SKM-1 treated with dmso at 0.1 percent for 144 hours (cell line): Measurements from ENCODE around the gene LGALS9.

ENCODE experiments used
- DNase-seq: peaks from one replicate; lab custom pipeline; 2025; ENCODE audit not compliant: unreplicated experiment; lab: John Stamatoyannopoulos, UW

Gene LGALS9

GRCh38 chr17:27602721-27603420 lies 28.1 kb upstream of the LGALS9 start:
- peak; percentile 16 for DNase-seq

- DNase-seq, result no peak
These were observed 27.6 kb upstream of the LGALS9 start for GRCh38 chr17:27603421-27603770.

DNA sequence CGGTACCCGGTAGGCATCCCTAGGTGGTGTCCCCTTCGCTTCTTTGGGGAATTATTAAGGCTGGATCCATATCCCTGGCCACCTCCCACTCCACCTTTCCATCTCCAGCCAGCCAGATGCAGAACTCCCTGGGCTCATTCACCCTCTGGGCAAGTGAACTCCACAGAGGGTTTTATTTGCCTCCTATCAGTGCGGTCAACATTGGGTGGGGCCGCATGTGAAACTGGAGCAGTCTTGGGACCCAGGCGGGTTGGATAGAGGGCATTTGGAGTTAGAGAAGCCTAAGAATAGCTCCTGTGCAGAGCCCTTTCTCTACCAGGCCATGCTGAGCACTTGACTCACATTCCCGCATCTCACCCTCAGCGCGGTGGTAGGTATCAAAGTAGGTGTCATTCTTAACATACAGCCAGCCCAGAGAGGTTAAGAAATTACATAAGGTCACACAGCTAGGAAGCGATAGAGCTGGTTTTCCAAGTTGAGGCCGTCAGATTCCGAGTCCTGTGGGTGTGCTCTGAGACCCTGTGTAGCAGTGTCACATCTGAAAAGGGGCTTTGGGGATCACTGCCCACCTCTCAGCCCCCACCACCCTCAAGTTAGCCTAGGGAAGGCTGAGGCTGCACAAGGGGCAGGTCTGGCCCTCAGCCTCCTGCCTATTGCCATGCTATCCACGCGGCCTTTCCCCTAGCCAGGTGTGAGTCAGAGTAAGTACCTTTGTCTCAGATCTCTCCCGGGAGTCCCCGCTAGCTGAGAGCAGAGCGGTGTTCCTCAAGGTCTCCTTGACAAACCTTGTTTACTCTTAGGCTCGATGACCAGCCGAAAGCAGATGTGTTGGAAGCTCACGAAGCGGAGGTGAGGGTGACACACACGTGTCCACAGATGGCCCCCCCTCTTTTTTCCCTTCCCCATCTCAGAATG lies 26.9 kb upstream of the LGALS9 start:
- no peak for DNase-seq

DNA sequence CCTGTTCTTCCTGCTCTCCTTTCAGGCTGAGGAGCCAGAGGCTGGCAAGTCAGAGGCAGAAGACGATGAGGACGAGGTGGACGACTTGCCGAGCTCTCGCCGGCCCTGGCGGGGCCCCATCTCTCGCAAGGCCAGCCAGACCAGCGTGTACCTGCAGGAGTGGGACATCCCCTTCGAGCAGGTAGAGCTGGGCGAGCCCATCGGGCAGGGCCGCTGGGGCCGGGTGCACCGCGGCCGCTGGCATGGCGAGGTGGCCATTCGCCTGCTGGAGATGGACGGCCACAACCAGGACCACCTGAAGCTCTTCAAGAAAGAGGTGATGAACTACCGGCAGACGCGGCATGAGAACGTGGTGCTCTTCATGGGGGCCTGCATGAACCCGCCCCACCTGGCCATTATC lies 25.6 kb upstream of the LGALS9 start:
- no peak for DNase-seq

DNA sequence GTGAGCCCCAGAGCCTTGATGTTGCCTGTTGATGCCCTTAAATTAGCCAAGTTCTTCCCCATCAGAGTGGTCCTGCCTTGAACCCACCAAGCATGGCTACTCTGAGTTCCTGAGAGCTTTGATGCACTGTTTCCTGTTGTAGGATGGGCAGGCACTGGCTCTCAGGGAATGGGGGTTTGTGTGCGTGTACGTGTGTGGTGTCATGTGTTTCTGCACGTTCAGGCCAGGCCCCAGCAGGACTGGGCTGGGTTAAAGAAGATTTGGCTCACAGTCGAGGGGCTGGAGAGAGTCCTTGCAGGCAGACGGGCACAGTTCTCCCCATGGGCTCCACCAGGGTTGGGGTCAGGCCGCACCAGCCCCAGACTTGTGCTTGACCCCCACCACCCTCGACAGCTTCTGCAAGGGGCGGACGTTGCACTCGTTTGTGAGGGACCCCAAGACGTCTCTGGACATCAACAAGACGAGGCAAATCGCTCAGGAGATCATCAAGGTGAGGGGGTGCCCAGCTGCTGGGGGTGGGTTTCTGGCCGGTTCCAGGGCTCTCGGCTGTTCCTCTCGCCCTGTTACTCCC lies 23.4 kb upstream of the LGALS9 start:
- DNase-seq, result no peak

DNA sequence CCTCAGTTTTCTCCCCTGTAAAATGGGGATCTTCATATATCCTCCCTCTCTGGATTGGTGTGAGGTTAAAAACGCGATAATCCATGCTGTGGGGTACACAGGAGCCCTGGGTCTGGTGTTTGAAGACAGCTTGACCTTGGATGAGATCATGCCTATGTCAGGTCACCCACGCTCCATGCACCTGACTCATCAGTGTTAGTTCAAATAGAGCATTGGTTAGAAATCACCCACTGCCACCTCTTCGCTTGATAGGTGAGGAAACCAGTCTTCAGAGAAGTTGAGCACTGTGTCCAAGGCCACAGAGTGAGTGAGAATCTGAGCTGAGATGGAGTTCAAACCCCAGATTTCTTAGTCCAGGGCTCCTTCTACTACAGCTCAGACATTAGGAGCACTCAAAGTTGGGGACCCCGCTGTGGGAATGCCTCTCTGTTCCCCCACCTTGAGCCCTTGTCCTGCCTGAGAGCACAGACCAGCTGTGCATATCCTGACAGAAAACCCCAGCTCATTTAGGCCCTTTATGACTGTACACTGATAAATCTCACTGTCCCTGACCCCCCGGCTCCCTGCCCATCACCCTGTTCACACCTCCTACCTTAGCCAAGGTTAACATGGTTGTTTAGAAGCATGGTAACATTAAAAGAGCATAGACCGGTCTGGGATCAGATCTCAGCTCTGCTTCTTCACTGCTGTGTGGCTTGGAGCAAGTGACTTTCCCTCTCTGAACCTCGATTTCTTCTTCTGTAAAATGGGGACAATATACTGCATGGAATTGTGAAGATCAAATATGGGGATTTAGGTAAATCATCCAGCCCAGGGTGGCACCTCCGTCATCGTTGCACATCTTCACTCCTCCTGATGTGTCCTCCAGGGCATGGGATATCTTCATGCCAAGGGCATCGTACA lies 22.4 kb upstream of the LGALS9 start:
- no peak for DNase-seq

DNA sequence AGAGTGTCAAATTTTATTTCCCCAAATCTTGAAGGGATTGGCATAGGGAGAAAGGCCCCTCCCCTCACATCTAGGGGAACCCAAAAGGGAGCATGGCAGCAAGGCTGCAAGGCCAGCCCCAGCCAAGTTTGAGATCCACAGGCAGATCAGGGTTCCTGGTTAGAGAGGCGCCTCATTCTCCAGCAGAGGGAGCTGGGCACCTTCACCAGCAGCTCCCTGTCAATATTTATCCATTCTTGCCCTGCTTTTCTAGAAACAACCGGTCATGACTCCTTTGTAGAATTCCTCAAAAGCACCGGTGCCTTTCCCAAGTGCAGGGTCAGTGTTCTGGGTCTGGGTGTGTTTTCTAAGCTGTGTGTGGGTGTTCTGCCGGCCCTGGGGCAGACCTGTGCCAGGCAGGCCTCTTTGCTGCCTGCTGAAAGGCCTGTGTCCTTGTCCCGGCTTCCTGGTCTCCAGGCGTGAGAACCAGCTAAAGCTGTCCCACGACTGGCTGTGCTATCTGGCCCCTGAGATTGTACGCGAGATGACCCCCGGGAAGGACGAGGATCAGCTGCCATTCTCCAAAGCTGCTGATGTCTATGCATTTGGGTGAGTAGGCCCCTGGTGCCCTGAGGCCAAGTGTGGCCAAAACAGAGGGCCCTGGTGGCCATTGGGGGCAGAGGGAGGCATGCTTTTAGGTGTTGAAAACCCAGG lies 21.2 kb upstream of the LGALS9 start:
- DNase-seq, result peak; percentile 29

DNA sequence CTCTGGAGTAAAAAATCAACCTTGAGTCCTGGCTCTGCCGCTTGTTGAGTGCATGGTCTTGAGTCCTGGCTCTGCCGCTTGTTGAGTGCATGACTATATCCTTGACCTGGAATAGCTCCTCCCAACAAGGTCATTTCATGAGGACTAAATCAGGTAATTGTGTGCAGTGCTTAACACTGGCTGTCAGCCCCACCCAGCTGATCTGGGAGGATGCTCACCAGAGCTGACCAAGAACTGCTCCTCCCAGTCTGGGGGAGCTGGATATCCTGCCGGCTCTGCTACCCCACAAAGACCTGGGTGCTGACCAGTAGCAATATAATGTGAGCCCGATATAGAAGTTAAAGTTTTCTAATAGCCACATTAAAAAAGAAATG lies 20.7 kb upstream of the LGALS9 start:
- no peak for DNase-seq

DNA sequence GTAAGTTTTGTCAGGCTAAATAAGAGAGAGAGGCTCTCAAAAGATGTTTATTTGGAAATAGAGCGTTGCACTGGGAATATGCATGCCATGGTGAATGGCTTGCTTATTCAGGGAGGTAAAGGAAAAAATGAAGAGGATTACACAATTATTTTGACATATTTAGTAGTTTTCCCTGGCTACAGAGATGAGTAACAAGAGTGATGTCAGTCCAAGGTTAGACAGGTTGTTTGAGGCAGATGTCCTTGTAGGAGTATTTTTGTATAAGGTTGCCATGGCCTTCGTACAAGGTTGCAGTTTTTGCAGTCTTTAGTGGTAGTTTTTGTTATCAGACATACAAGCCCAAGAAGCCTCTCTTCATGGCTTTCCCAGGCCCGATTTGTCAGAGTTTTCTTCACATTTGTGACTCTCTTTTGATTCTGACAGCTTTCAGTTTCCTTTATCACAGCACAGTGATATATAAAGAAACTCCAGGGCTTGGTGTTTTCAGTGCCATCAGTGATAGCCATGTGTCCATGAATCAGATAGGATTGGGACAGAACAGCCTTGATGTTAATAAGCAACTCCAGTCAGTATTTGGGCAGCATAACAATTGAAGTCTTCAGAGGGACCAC lies 18.7 kb upstream of the LGALS9 start:
- no peak for DNase-seq

GRCh38 chr17:27613433-27613832 lies 17.6 kb upstream of the LGALS9 start:
- no peak for DNase-seq

DNA sequence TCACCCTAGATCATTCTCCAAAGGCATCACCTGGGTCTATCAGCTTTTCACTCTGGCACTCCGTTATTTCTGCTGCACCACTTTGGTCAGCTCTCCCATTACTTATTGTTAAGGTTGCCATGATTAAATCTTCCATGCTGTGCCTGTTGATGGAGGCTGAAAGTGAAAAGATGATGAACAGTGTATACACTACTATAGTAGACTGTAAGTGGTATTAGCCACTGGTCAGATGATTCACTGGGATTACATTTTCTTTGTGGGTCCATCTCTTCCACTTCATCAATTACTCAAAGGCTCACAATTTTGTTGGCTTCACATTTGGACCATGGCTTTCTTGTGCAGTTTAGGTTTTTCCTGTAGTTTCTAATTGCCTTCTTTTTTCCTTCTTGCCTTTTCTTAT lies 15.9 kb upstream of the LGALS9 start:
- no peak for DNase-seq

GRCh38 chr17:27616414-27616813 lies 14.6 kb upstream of the LGALS9 start:
- DNase-seq, result no peak

GRCh38 chr17:27618417-27618816 lies 12.6 kb upstream of the LGALS9 start:
- DNase-seq, result no peak

DNA sequence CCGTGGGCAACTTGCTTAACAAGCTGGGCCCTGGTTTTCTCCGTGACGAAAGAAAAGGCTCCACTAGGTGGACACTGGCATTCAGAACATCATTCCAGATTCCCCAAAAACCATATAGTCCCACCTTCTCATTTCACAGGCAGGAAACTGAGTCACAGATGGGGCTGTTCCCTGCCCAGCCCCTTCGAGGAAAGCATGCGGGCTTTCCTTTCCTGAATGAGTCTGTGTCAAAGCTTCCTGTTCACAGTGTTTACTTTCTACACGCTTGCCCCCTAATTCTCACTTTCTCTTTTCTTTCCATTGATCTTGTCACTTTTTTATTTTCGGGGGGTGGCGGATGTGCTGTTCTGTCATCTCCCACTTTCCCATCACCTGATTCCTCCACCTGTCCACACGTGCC lies 10.3 kb upstream of the LGALS9 start:
- DNase-seq, result no peak

GRCh38 chr17:27621536-27621935 lies 9.5 kb upstream of the LGALS9 start:
- no peak for DNase-seq

DNA sequence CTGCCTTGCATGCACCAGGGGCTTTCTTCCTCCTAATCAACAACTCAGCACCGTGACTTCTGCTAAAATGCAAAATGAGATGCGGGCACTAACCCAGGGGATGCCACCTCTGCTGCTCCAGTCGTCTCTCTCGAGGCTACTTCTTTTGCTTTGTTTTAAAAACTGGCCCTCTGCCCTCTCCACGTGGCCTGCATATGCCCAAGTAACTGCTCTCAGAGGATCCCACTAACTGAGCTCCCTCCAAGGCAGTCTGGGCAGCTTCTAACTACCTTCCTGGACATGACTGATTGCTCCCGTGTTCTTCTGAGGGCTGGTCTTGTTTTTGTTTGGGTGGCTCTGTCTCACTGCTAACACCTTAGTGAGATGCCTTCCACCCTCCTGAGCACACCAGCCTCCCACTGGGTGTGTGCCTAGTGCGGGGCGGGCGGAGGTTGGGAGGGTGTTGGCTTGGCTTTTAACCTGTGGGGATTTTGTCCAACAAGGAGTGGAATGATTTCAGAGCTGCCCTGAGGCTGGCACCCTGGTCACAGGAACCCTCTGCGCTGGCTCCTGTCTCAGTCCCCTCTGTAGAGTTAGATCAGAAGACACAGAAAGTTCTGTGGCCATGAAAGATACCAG lies 8.9 kb upstream of the LGALS9 start:
- no peak for DNase-seq

DNA sequence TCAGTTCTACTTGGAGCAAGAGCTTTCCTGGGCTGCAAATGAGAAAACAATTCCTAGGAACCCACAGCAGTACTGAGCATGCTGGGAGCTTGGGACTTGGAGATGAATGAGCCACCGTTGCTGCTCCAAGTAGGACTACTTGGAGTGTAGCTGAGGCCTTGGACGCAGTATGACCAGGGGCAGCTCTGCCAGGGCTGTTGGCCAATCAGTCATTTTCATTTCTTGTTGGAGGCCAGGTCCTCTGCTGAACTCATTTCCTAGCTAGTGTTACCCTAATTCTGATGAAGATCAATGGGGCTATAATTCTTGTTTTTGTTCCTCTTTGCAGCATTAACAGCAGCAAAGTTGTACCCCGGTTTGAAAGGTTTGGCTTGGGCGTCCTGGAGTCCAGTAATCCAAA lies 8.0 kb upstream of the LGALS9 start:
- DNase-seq, result no peak

DNA sequence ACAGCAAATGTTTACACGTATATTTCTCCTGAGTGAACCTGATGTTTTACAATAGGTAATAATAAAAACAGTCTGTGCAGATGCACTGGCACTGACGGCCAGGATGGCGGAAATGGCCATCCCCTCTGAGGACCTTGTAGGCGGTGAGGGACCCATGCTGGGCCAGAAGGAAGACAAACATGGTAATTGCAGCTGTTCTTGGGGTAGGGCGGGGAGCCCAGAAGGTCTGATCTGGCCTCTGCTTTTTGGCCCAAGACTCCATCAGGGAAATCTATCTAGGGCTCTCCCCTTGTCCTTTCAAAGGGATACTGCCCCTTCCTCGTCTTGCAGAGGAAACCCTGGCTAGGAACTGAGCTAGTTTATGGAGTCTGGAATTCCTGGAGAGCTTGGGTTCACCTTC lies 7.4 kb upstream of the LGALS9 start:
- DNase-seq, result no peak

GRCh38 chr17:27624539-27624938 lies 6.4 kb upstream of the LGALS9 start:
- DNase-seq, result no peak

- no peak for DNase-seq
These were observed 5.1 kb upstream of the LGALS9 start for GRCh38 chr17:27625856-27626255.
